Measurements from ENCODE around the gene TFF2.

The TFF2 gene

GRCh38 chr21:42384156-42384945 lies 33.6 kb upstream of the TFF2 start:
- no peak for DNase-seq (ENCODE audit: low read depth in 2 of 2, low spot score in 1 of 2)

GRCh38 chr21:42383331-42383730 lies 32.5 kb upstream of the TFF2 start:
- DNase-seq (ENCODE audit: low read depth in 2 of 2, low spot score in 1 of 2), result no peak

DNA sequence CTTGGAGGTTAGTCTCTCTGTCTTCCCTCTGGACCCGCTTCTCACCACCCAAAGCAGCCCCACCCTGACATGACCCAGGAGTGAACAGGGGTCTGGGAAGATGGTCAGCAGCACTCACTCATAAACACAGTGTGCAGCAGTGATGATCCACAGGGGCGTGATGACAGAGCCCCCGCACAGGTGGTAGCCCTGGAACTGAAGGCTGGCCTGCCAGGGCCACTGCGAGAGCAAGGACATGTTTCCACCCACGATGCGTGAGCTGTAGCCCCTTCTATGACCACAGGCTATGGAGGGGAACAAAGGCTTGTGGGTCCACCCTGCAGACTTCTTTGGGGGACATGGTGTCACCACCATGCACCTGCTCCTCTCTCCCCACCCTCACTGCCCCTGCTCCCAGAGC lies 32.1 kb upstream of the TFF2 start:
- DNase-seq (ENCODE audit: low read depth in 2 of 2, low spot score in 1 of 2), result no peak

DNA sequence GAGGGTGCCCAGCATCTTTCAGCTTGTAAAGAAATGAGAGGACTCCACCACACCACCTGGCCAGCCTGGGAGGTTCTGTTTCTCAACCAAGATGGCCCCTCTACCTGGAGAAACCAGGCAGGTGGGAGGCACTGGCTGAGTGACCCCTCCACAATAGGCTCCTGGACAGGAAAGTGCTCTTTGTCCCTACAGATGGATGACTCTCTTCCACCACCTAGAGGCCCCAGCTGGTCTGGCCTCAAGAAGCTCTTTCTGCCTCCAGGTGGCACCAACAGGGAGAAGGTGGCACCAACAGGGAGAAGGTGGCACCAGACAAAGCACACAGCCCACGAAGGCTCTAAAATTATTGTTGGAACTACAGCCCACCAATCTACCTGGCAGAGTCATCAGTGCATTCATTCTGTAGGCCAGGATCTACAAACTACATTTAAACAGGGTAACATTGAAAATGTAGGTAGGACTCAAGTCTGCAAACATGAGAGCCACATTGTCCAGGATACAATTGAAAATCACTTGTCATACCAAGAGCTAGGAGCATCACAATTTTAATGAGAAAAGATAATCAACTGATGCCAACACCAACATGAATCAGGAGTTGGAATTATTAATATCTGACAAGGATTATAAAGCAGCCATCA lies 30.7 kb upstream of the TFF2 start:
- no peak for DNase-seq (ENCODE audit: low read depth in 2 of 2, low spot score in 1 of 2)

GRCh38 chr21:42379426-42380215 lies 28.8 kb upstream of the TFF2 start:
- DNase-seq (ENCODE audit: low read depth in 2 of 2, low spot score in 1 of 2), result no peak

DNA sequence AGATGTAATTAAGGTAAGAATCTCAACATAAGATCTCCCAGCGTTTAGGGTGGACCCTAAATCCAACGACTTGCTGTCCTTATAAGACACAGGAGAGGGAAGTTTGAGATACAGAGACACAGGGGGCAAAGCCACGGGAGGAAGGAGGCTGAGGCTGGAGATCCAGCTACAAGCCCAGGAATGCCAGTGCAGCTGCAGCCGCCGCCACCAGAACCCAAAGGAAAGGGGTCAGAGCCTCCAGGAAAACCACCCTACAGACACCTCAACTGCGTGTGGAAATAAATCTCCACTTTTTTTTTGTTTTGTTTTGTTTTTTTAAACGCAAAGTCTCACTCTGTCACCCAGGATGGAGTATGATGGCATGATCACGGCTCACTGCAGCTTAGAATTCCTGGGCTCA lies 27.6 kb upstream of the TFF2 start:
- DNase-seq (ENCODE audit: low read depth in 2 of 2, low spot score in 1 of 2), result no peak

- no peak for DNase-seq (ENCODE audit: low read depth in 2 of 2, low spot score in 1 of 2)
Observed at GRCh38 chr21:42377951-42378340, 27.2 kb upstream of the TFF2 start.

DNA sequence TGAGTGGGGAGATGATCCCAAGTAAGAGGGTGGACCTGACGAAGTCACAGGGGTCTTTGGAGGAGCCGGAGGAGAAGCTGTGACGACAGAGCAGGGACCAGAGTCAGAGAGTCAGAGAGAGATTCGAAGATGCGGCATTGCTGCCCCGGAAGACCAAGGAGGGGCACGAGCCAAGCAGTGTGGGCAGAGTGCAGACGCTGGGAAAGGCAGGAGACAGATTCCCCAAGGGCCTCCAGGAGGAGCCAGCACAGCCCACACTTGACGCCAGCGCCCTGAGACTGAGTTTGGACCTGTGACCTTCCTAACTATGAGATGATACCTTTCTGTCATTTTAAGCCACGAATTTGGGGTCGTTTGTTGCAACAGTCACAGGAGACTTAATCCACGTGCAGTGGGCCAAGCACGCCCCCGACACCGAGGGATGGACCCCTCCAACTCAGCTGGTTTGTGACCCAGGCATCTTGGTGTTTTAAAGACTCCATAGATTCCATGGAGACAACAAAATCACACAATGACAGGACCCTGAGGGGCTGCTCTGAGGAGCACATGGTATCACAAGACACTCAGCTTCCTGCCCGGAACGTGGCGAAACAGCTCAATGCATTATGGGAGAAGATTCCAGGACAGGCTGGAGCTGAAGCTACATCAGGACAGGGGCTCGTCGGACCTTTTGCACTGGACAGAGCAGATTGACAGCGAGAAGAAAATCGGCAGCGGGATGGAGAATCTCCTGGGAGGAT lies 26.6 kb upstream of the TFF2 start:
- DNase-seq (ENCODE audit: low read depth in 2 of 2, low spot score in 1 of 2), result no peak

GRCh38 chr21:42376338-42376982 lies 25.7 kb upstream of the TFF2 start:
- no peak for DNase-seq (ENCODE audit: low read depth in 2 of 2, low spot score in 1 of 2)

GRCh38 chr21:42375966-42376337 lies 25.2 kb upstream of the TFF2 start:
- DNase-seq (ENCODE audit: low read depth in 2 of 2, low spot score in 1 of 2), result no peak

- no peak for DNase-seq (ENCODE audit: low read depth in 2 of 2, low spot score in 1 of 2)
Observed at GRCh38 chr21:42375506-42375905, 24.7 kb upstream of the TFF2 start.

DNA sequence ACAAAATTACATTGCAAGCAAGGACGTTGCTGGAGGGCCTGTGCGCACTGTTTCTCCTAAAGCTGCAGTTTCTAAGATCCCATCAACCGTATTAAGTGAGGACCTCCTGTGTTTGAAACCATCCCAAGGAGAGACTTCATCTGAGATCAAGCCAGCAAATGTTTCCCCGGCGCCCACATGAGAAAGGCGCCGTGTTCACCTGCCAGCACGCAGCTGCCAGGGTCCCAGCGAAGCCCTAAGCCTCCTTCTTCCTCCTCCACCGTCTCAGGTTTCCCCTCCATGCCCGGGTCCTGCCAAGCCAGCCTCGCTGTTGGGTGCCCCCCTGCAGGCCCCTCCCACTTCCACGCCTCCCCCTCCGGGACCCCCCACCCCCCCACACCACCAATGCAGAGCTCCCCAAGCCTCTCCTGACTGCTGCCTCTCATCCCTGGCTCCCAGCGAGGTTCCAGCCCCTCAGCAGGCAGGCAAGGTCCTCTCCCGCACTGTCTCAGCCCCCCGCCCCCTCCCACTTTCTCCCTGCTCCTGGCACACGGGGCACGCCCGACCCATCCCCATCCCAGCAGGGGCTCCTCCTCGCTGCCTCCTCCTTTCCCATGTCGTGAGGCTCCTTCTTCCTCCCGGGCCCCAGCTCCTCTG lies 24.2 kb upstream of the TFF2 start:
- no peak for DNase-seq (ENCODE audit: low read depth in 2 of 2, low spot score in 1 of 2)

DNA sequence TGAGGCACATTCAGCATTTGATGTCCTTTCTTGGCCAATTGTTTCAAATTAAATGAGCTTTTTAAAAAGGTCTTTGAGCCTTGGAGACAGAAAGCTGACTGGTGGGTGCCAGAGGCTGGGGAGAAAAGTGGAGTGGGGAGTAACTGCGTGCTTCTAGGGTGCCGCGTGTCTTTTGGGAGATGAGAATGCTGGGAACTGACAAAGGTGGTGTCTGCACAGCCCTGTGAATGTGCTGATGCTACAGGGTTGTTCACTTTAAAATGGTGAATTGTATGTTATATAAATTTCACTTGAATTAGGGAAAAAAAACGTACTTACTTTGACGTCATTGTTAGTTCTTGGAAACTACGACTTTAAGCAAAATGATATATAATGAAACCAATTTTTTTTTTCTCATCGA lies 23.7 kb upstream of the TFF2 start:
- no peak for DNase-seq (ENCODE audit: low read depth in 2 of 2, low spot score in 1 of 2)

- no peak for DNase-seq (ENCODE audit: low read depth in 2 of 2, low spot score in 1 of 2)
Observed at GRCh38 chr21:42373908-42374455, 23.2 kb upstream of the TFF2 start.

DNA sequence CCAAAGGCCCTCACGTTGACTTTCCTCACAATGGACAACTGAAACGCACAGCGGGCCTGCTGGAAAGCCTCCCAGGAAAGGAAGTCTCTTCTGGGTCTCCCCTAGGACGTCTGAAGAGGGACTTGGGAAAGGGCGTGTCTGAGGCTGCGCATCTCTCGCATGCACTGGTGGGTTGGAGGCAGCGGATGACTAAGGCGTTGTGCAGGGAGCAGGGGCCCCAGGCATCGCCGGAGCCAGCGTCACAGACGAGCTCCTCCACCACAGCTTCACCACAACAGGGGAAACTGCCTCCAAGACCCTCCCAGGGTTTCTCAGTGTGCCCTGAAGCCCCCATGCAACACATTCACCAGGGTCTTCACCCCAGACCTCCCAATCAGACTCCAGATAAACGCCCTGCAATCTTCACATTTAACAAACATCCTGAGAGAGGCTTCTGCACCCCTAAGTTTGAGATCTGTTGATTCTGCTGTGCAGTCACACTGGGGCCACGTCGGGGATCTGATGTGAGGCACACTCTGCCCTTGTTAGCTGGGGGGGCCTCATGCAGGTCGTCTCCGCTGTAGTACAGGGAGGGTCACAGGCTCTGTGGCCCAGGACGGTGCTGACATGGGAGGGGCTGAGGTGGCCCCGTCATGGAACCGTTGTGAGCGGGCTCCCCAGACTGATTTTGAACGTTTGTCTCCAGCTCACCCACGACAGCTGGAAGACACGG lies 22.6 kb upstream of the TFF2 start:
- DNase-seq (ENCODE audit: low read depth in 2 of 2, low spot score in 1 of 2), result no peak

DNA sequence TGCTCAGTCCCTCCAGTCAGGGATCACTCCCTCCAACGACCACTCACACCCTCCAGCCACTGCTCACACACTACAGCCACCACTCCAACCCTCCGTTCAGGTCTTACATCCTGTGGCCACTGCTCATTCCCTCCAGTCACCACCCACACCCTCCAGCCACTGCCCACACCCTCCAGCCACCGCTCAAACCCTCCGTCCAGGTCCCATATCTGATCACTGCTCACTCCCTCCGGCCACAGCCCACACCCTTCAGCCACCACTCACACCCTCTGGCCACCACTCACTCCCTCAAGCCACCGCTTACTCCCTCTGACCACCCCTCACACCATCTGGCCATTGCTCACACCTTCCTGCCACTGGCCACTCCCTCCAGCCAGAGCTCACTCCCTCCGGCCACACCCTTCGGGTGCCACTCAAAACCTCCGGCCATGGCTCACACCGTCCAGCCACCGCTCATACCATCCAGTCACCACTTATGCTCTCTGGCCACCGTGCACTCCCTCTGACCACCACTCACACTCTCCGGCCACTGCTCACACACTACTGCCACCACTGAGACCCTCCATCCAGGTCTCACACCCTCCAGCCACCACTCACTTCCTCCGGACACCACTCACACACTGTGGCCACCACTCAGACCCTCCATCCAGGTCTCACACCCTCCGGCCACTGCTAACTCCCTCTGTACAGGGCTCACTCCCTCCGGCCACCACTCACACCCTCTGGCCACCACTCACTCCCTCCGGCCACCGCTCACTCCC lies 20.3 kb upstream of the TFF2 start:
- DNase-seq (ENCODE audit: low read depth in 2 of 2, low spot score in 1 of 2), result no peak

GRCh38 chr21:42369821-42370220 lies 19.0 kb upstream of the TFF2 start:
- no peak for DNase-seq (ENCODE audit: low read depth in 2 of 2, low spot score in 1 of 2)

- no peak for DNase-seq (ENCODE audit: low read depth in 2 of 2, low spot score in 1 of 2)
Observed at GRCh38 chr21:42367367-42368165, 16.8 kb upstream of the TFF2 start.
